ENCODE measurements around the gene CPSF2. TPM values are rescaled to one million over a fixed set of nuclear protein-coding genes. Genes with fewer than 3 reads are reported as not detected.

Gene CPSF2
- total RNA-seq, 1 experiment from 2014 or later: 129 TPM

GRCh38 chr14:92122351-92122677 is 545 bp downstream of the CPSF2 start:
- ChIA-PET CTCF (interaction anchor here (2.1 kb wide), 1 partner anchor 16 kb away, joined by 19 read pairs; the partner anchor contains the start of gene ATXN3), POLR2A (ENCODE audit: low non-redundant PET) (interaction anchor here (0.7 to 1.0 kb wide), 2 partner anchors 613 to 855 kb away, joined by 5 read pairs; partner anchors contain the start of gene PPP4R3A)
- peak; percentile 57 for DNase-seq (ENCODE audit: low spot score)
- no TSS peak for BruUV-seq (replicated peaks)
- peaks cover 33% of the 10 kb centered on the region for H3K36me3 ChIP-seq (ENCODE audit: insufficient read depth, low read length, poor library complexity, severe bottlenecking)
- H3K4me1 ChIP-seq (ENCODE audit: insufficient read depth, low read length, poor library complexity, severe bottlenecking): peaks cover 8% of the 10 kb centered on the region
- H3K9me3 ChIP-seq (ENCODE audit: low read depth, low read length, poor library complexity, severe bottlenecking): no peaks in the 10 kb centered on the region
- intact Hi-C loops (cut with micrococcal nuclease; ENCODE audit: unreplicated experiment): no loop called here
- H3K27me3 ChIP-seq (replicated peaks; ENCODE audit: insufficient read depth, low read depth, low read length, poor library complexity): no peaks in the 10 kb centered on the region
- peak overlapping the region; percentile 99 for H3K27ac ChIP-seq (ENCODE audit: low read depth, low read length, poor library complexity, severe bottlenecking)
- H3K4me3 ChIP-seq (ENCODE audit: low read depth, low read length, poor library complexity, severe bottlenecking): peak overlapping the region; percentile 90
- TF ChIP-seq CTCF (conservative IDR thresholded peaks at IDR 0.05; ENCODE audit: low read depth, low read length) (no peak), EZH2 (IDR thresholded peaks at IDR 0.05; ENCODE audit: borderline replicate concordance, low read depth, low read length, poor library complexity, severe bottlenecking) (no peak)

- H3K4me3 ChIP-seq (ENCODE audit: low read depth, low read length, poor library complexity, severe bottlenecking): peak overlapping the region; percentile 90
- intact Hi-C loops (cut with micrococcal nuclease; ENCODE audit: unreplicated experiment): no loop called here
- H3K9me3 ChIP-seq (ENCODE audit: low read depth, low read length, poor library complexity, severe bottlenecking): no peaks in the 10 kb centered on the region
- CTCF ChIA-PET: interaction anchor here (2.1 kb wide), 1 partner anchor 16 kb away, joined by 19 read pairs; the partner anchor contains the start of gene ATXN3
- TF ChIP-seq EZH2 (IDR thresholded peaks at IDR 0.05; ENCODE audit: borderline replicate concordance, low read depth, low read length, poor library complexity, severe bottlenecking) (no peak), CTCF (conservative IDR thresholded peaks at IDR 0.05; ENCODE audit: low read depth, low read length) (no peak)
- no TSS peak for BruUV-seq (replicated peaks)
- POLR2A ChIA-PET (ENCODE audit: low non-redundant PET): interaction anchor here (0.7 kb wide), 1 partner anchor 856 kb away, joined by 5 read pairs; no protein-coding TSS in a partner anchor
- DNase-seq (ENCODE audit: low spot score): no peak
- H3K36me3 ChIP-seq (ENCODE audit: insufficient read depth, low read length, poor library complexity, severe bottlenecking): peaks cover 35% of the 10 kb centered on the region
- H3K27me3 ChIP-seq (replicated peaks; ENCODE audit: insufficient read depth, low read depth, low read length, poor library complexity): no peaks in the 10 kb centered on the region
- H3K27ac ChIP-seq (ENCODE audit: low read depth, low read length, poor library complexity, severe bottlenecking): peak overlapping the region; percentile 99
- peaks cover 8% of the 10 kb centered on the region for H3K4me1 ChIP-seq (ENCODE audit: insufficient read depth, low read length, poor library complexity, severe bottlenecking)
Measured at GRCh38 chr14:92122761-92123160, 992 bp downstream of the CPSF2 start.

- Histone ChIP-seq H3K36me3 (ENCODE audit: insufficient read depth, low read length, poor library complexity, severe bottlenecking) (peaks cover 82% of the 10 kb centered on the region), H3K27ac (ENCODE audit: low read depth, low read length, poor library complexity, severe bottlenecking) (no peak overlapping the region), H3K9me3 (ENCODE audit: low read depth, low read length, poor library complexity, severe bottlenecking) (no peaks in the 10 kb centered on the region), H3K4me1 (ENCODE audit: insufficient read depth, low read length, poor library complexity, severe bottlenecking) (no peaks in the 10 kb centered on the region), H3K4me3 (ENCODE audit: low read depth, low read length, poor library complexity, severe bottlenecking) (no peak overlapping the region), H3K27me3 (replicated peaks; ENCODE audit: insufficient read depth, low read depth, low read length, poor library complexity) (no peaks in the 10 kb centered on the region)
- DNase-seq (ENCODE audit: low spot score): no peak
- no TSS peak for BruUV-seq (replicated peaks)
- POLR2A ChIA-PET (ENCODE audit: low non-redundant PET): no interaction called here
- TF ChIP-seq EZH2 (IDR thresholded peaks at IDR 0.05; ENCODE audit: borderline replicate concordance, low read depth, low read length, poor library complexity, severe bottlenecking): no peak
- TF ChIP-seq CTCF (conservative IDR thresholded peaks at IDR 0.05; ENCODE audit: low read depth, low read length): no peak
- intact Hi-C loops (cut with micrococcal nuclease; ENCODE audit: unreplicated experiment): no loop called here
- CTCF ChIA-PET: no interaction called here
Measured at GRCh38 chr14:92134456-92134855, 12.7 kb downstream of the CPSF2 start.
